SK-N-SH (cell line): ENCODE results near the gene CNOT11. TPM values are rescaled to one million over a fixed set of nuclear protein-coding genes. Genes with fewer than 3 reads are reported as not detected.

Source experiments
- CTCF ChIA-PET: fragments of 300-600, 350-600 bp; formaldehyde crosslinking; extraction: SDS; loops from one replicate; lab custom pipeline; 2021; lab: Yijun Ruan, JAX
- POLR2A ChIA-PET: fragments of 350-600 bp; sonication (Branson Sonifier 250); formaldehyde crosslinking; extraction: SDS; loops from one replicate; lab custom pipeline; 2020; ENCODE audit warnings: antibody characterized with exemption, inconsistent platforms; lab: Yijun Ruan, JAX
- DNase-seq: peaks from one replicate; pipeline ENCODE4 v3.0.0; 2012
- H2AFZ ChIP-seq: fragments of 200-600 bp; sonication (generic); 2 replicates; pipeline ENCODE4 v1.8.1; 2016; ENCODE audit warnings: antibody characterized with exemption, mild to moderate bottlenecking, low read depth
- H3F3A ChIP-seq: fragments of 200-600 bp; sonication (generic); replicated peaks from 2 replicates; pipeline ENCODE3; 2016; ENCODE audit warnings: antibody characterized with exemption, mild to moderate bottlenecking; ENCODE audit not compliant: insufficient read depth
- H3K27ac ChIP-seq, 2 experiments: fragments of 200-500 bp in 1 of 2; fragments of 200-600 bp in 1 of 2; sonication (Bioruptor generic) in 1 of 2; sonication (generic), shearing (Covaris generic) in 1 of 2; 2 replicates each; pipeline versions ENCODE4 v1.5.1 to v1.6.1; 2014 to 2016; ENCODE audit warnings: low read depth in 2 of 2, inconsistent platforms in 1 of 2, low read length in 1 of 2, mild to moderate bottlenecking in 1 of 2, mixed read lengths in 1 of 2
- H3K27me3 ChIP-seq: fragments of 200-600 bp; sonication (generic), shearing (Covaris generic); 2 replicates; pipeline ENCODE4 v1.6.1; 2016; ENCODE audit warnings: mixed run types; ENCODE audit not compliant: insufficient read depth
- H3K36me3 ChIP-seq, 2 experiments: fragments of 200-500 bp in 1 of 2; fragments of 200-600 bp in 1 of 2; sonication (Bioruptor generic) in 1 of 2; sonication (generic) in 1 of 2; replicated peaks in 1 of 2; 2 replicates each; pipeline versions ENCODE3 to v1.5.1; 2014 to 2016; ENCODE audit warnings: low read length in 1 of 2, mild to moderate bottlenecking in 1 of 2; ENCODE audit not compliant: insufficient read depth in 2 of 2, control insufficient read depth in 1 of 2
- H3K4me1 ChIP-seq, 2 experiments: fragments of 200-500 bp in 1 of 2; fragments of 200-600 bp in 1 of 2; sonication (Bioruptor generic) in 1 of 2; sonication (generic), shearing (Covaris generic) in 1 of 2; 2 replicates each; pipeline versions ENCODE4 v1.5.1 to v1.6.1; 2014 to 2016; ENCODE audit warnings: low read depth in 1 of 2, low read length in 1 of 2, mixed run types in 1 of 2; ENCODE audit not compliant: insufficient read depth in 2 of 2, control insufficient read depth in 1 of 2
- H3K4me2 ChIP-seq: fragments of 200-600 bp; sonication (generic), shearing (Covaris generic); 2 replicates; pipeline ENCODE4 v1.6.1; 2017; ENCODE audit warnings: mixed run types
- H3K4me3 ChIP-seq, 2 experiments: fragments of 200-500 bp in 1 of 2; fragments of 200-600 bp in 1 of 2; sonication (Bioruptor generic) in 1 of 2; sonication (generic), shearing (Covaris generic) in 1 of 2; 2 replicates each; pipeline versions ENCODE4 v1.5.1 to v1.8.1; 2014 to 2016; ENCODE audit warnings: low read depth in 2 of 2, inconsistent platforms in 1 of 2, low read length in 1 of 2, mild to moderate bottlenecking in 1 of 2, mixed read lengths in 1 of 2, moderate library complexity in 1 of 2
- H3K79me2 ChIP-seq: fragments of 200-600 bp; sonication (generic); 2 replicates; pipeline ENCODE4 v1.8.1; 2017; ENCODE audit warnings: mild to moderate bottlenecking; ENCODE audit not compliant: insufficient read depth
- H3K9ac ChIP-seq: fragments of 200-600 bp; sonication (generic); 2 replicates; pipeline ENCODE4 v1.6.1; 2017; ENCODE audit warnings: mixed run types
- H3K9me2 ChIP-seq: fragments of 200-600 bp; sonication (generic); 2 replicates; pipeline ENCODE4 v1.6.1; 2017; ENCODE audit warnings: mixed run types
- H3K9me3 ChIP-seq: fragments of 200-600 bp; sonication (generic); 2 replicates; pipeline ENCODE4 v1.6.1; 2017; ENCODE audit warnings: mixed run types, mild to moderate bottlenecking, moderate library complexity
- H4K20me1 ChIP-seq: fragments of 200-600 bp; sonication (generic); 2 replicates; pipeline ENCODE4 v1.6.1; 2017; ENCODE audit warnings: mild to moderate bottlenecking, mixed run types; ENCODE audit not compliant: insufficient read depth
- CHD2 ChIP-seq: fragments of 150-350 bp; IDR thresholded peaks from 2 replicates; pipeline ENCODE4 v1.6.1; 2018; ENCODE audit warnings: low read length; ENCODE audit not compliant: partially characterized antibody
- ELF1 ChIP-seq: IDR thresholded peaks from 2 replicates; pipeline ENCODE4 v1.4.0; 2012
- EP300 ChIP-seq, 2 experiments: IDR thresholded peaks; 2 replicates each; pipeline versions ENCODE4 v1.4.0 to v1.6.1; 2012; ENCODE audit warnings: borderline replicate concordance in 1 of 2, low read depth in 1 of 2, low read length in 1 of 2
- FOSL2 ChIP-seq: IDR thresholded peaks from 2 replicates; pipeline ENCODE4 v1.4.0; 2012; ENCODE audit warnings: low read depth, mild to moderate bottlenecking, moderate library complexity, borderline replicate concordance
- FOXM1 ChIP-seq: IDR thresholded peaks from 2 replicates; pipeline ENCODE4 v1.4.0; 2012; ENCODE audit warnings: low read depth, mild to moderate bottlenecking
- GABPA ChIP-seq: IDR thresholded peaks from 2 replicates; pipeline ENCODE4 v1.4.0; 2012; ENCODE audit warnings: low read depth, mild to moderate bottlenecking
- GATA2 ChIP-seq: sonication (generic); formaldehyde crosslinking; IDR thresholded peaks from 2 replicates; pipeline ENCODE4 v1.5.0; 2020; ENCODE audit warnings: mild to moderate bottlenecking, missing genetic modification reagents
- IRF3 ChIP-seq: fragments of 150-350 bp; IDR thresholded peaks from 2 replicates; pipeline ENCODE4 v1.6.1; 2016; ENCODE audit warnings: mild to moderate bottlenecking, low read depth, low read length
- JUND ChIP-seq: IDR thresholded peaks from 2 replicates; pipeline ENCODE4 v1.4.0; 2012
- MEF2A ChIP-seq: IDR thresholded peaks from 2 replicates; pipeline ENCODE4 v1.4.0; 2012; ENCODE audit warnings: low read depth, borderline replicate concordance
- PBX3 ChIP-seq: IDR thresholded peaks from 2 replicates; pipeline ENCODE4; 2012
- POLR2AphosphoS5 ChIP-seq: IDR thresholded peaks from 2 replicates; pipeline ENCODE4 v1.6.1; 2012; ENCODE audit warnings: low read depth, low read length
- RFX5 ChIP-seq: IDR thresholded peaks from 2 replicates; pipeline ENCODE4 v1.6.1; 2012; ENCODE audit warnings: mild to moderate bottlenecking, improper control_type of control experiment, low read length
- SMC3 ChIP-seq: IDR thresholded peaks from 2 replicates; pipeline ENCODE4 v1.6.1; 2012; ENCODE audit warnings: low read depth, low read length, improper control_type of control experiment
- TCF12 ChIP-seq: IDR thresholded peaks from 2 replicates; pipeline ENCODE4 v1.4.0; 2012
- TEAD4 ChIP-seq: IDR thresholded peaks from 2 replicates; pipeline ENCODE4 v1.4.0; 2012; ENCODE audit warnings: mild to moderate bottlenecking, borderline replicate concordance; ENCODE audit not compliant: insufficient read depth
- USF2 ChIP-seq: fragments of 150-350 bp; IDR thresholded peaks from 2 replicates; pipeline ENCODE4 v1.6.1; 2017; ENCODE audit warnings: antibody characterized with exemption, low read length, low read depth, borderline replicate concordance
- YY1 ChIP-seq: IDR thresholded peaks from 2 replicates; pipeline ENCODE4 v1.4.0; 2012; ENCODE audit warnings: low read depth, mild to moderate bottlenecking
- ZBTB33 ChIP-seq: IDR thresholded peaks from 2 replicates; pipeline ENCODE4 v1.4.0; 2012; ENCODE audit warnings: low read depth, borderline replicate concordance
- WGBS: methylation state at CpG from one replicate; pipeline ENCODE4 v1.1.6; 2017; ENCODE audit warnings: low lambda C conversion rate; 5-methylcytosine and 5-hydroxymethylcytosine counted together
- polyA plus RNA-seq, 3 experiments: library from polyadenylated mRNA; depleted of rRNA; stranded (reverse); fragments of >200 nt; gene quantifications; 2 replicates each; pipeline ENCODE4 v1.2.3, GENCODE V29; 2012

The CNOT11 gene
- polyA plus RNA-seq, 1 of the 3 experiments (the other 2 are of a cell fraction) = 38.4 TPM

GRCh38 chr2:101291973-101292372 is 39.3 kb downstream of the CNOT11 start:
- Histone ChIP-seq H3K9me3 (no peaks in the 10 kb centered on the region), H3K27ac (no peak overlapping the region), H3K4me1 (peaks cover 2 to 6% of the 10 kb centered on the region in 2 experiments; a peak in 2 of 4 replicates), H3K4me3 (no peak overlapping the region), H3K4me2 (no peak overlapping the region), H2AFZ (no peak overlapping the region), H3K27me3 (no peaks in the 10 kb centered on the region), H4K20me1 (peaks cover 28% of the 10 kb centered on the region), H3K9ac (no peak overlapping the region), H3K79me2 (peaks cover 56% of the 10 kb centered on the region), H3F3A (no peaks in the 10 kb centered on the region), H3K36me3 (peaks cover 38 to 54% of the 10 kb centered on the region in 2 experiments), H3K9me2 (no peaks in the 10 kb centered on the region)
- TF ChIP-seq USF2 (no peak), JUND (no peak), CHD2 (no peak), SMC3 (no peak), MEF2A (no peak), EP300 (IDR thresholded peaks at IDR 0.05; ENCODE audit: borderline replicate concordance in 1 of 2, low read depth in 1 of 2, low read length in 1 of 2) (no peak), POLR2AphosphoS5 (no peak), ELF1 (no peak), FOSL2 (no peak), GABPA (no peak), GATA2 (CRISPR knock-in tag) (no peak), YY1 (no peak), PBX3 (no peak), TCF12 (no peak), ZBTB33 (no peak), FOXM1 (no peak), RFX5 (no peak), IRF3 (no peak), TEAD4 (no peak)
- ChIA-PET POLR2A (no interaction called here), CTCF (no interaction called here)
- WGBS = 97% methylated on average over 3 of the region's 3 CpGs
- no peak for DNase-seq
